ENCODE results near the gene LAMA2.

DNA sequence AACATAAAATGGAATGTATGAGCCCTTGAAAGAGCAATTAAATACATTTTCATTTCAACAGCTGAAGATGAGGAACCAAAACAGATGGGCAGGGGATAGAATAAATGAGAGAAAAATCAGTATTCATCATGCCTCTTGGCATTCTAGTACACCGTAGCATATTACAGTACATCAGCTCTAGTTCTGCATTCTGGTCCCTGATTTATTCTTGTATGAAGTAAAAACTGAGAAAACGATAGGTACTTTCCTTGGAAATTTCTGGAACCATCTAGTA is 477.7 kb downstream of the LAMA2 start:
- TF ChIP-seq CTCF (conservative IDR thresholded peaks at IDR 0.05 in 1 of 2, IDR thresholded peaks at IDR 0.05 in 1 of 2; ENCODE audit: extremely low read depth in 1 of 2, insufficient read depth in 1 of 2, low read depth in 1 of 2, low read length in 2 of 2) = no peak
- no peak for TF ChIP-seq EZH2 (IDR thresholded peaks at IDR 0.05; ENCODE audit: borderline replicate concordance, low read length)
